Neuronal stem cell (in vitro differentiated cells): ENCODE data around the gene TLX2.
"Not testable (repeated sequence)": the region's sequence is repeated elsewhere in the genome, so short reads cannot be mapped to it uniquely, and the experiment has no call there.

ENCODE experiments used
- DNase-seq: peaks from one replicate; pipeline ENCODE4 v3.0.0-alpha.2; 2013; ENCODE audit warnings: low spot score
- H2AFZ ChIP-seq: one replicate; pipeline ENCODE4 v1.6.1; 2013; ENCODE audit warnings: mild to moderate bottlenecking, low read length, inconsistent platforms
- H2AK5ac ChIP-seq: 2 replicates; pipeline ENCODE4 v1.6.1; 2013; ENCODE audit warnings: low read depth, mild to moderate bottlenecking, inconsistent platforms, low read length, moderate library complexity, mixed read lengths
- H2BK120ac ChIP-seq: 2 replicates; pipeline ENCODE4 v1.6.1; 2013; ENCODE audit warnings: low read depth, mild to moderate bottlenecking, inconsistent platforms, low read length, moderate library complexity, mixed read lengths
- H2BK12ac ChIP-seq: one replicate; pipeline ENCODE4 v1.6.1; 2013; ENCODE audit warnings: low read length, inconsistent platforms
- H2BK15ac ChIP-seq: 2 replicates; pipeline ENCODE4 v1.6.1; 2013; ENCODE audit warnings: mild to moderate bottlenecking, low read length, inconsistent platforms, mixed read lengths
- H2BK5ac ChIP-seq: one replicate; pipeline ENCODE4 v1.6.1; 2013; ENCODE audit warnings: inconsistent platforms, mild to moderate bottlenecking, low read length, moderate library complexity
- H3K14ac ChIP-seq: one replicate; pipeline ENCODE4 v1.6.1; 2013; ENCODE audit warnings: low read length, inconsistent platforms
- H3K18ac ChIP-seq: 2 replicates; pipeline ENCODE4 v1.6.1; 2013; ENCODE audit warnings: low read length, inconsistent platforms
- H3K23ac ChIP-seq: 2 replicates; pipeline ENCODE4 v1.6.1; 2013; ENCODE audit warnings: low read depth, mild to moderate bottlenecking, mixed read lengths, low read length, inconsistent platforms; ENCODE audit not compliant: poor library complexity
- H3K27ac ChIP-seq: replicated peaks from 3 replicates; pipeline ENCODE4 v1.5.1; 2013; ENCODE audit warnings: low read length, inconsistent platforms
- H3K27me3 ChIP-seq, 3 experiments: 2 replicates each; pipeline ENCODE4 v1.6.1; 2013; ENCODE audit warnings: low read length in 3 of 3, mild to moderate bottlenecking in 2 of 3, inconsistent platforms in 1 of 3, low read depth in 1 of 3, mixed read lengths in 1 of 3, moderate library complexity in 1 of 3; ENCODE audit not compliant: control insufficient read depth in 3 of 3, insufficient read depth in 3 of 3
- H3K36me3 ChIP-seq, 2 donors: replicated peaks in 1 of 2; 2 replicates each; pipeline ENCODE4 v1.6.1; 2013; ENCODE audit warnings: low read length in 2 of 2; ENCODE audit not compliant: control insufficient read depth in 2 of 2, insufficient read depth in 2 of 2
- H3K4ac ChIP-seq: 2 replicates; pipeline ENCODE4 v1.6.1; 2013; ENCODE audit warnings: inconsistent platforms, mild to moderate bottlenecking, low read length, moderate library complexity
- H3K4me1 ChIP-seq, 2 donors: 1 replicate in 1 of 2; 2 replicates in 1 of 2; pipeline ENCODE4 v1.6.1; 2013; ENCODE audit warnings: low read length in 2 of 2, low read depth in 1 of 2; ENCODE audit not compliant: control insufficient read depth in 2 of 2, insufficient read depth in 1 of 2
- H3K4me2 ChIP-seq: one replicate; pipeline ENCODE4 v1.6.1; 2013; ENCODE audit warnings: mild to moderate bottlenecking, low read length, inconsistent platforms; ENCODE audit not compliant: insufficient read depth, poor library complexity, severe bottlenecking
- H3K4me3 ChIP-seq, 2 donors: 2 replicates each; pipeline ENCODE4 v1.5.1; 2013; ENCODE audit warnings: low read length in 2 of 2, mild to moderate bottlenecking in 2 of 2, inconsistent platforms in 1 of 2, moderate library complexity in 1 of 2
- H3K79me1 ChIP-seq: one replicate; pipeline ENCODE4 v1.6.1; 2013; ENCODE audit warnings: low read depth, mild to moderate bottlenecking, inconsistent platforms, low read length, moderate library complexity
- H3K9ac ChIP-seq: one replicate; pipeline ENCODE4 v1.6.1; 2013; ENCODE audit warnings: mild to moderate bottlenecking, low read depth, low read length, inconsistent platforms; ENCODE audit not compliant: poor library complexity
- H3K9me3 ChIP-seq, 2 donors: replicated peaks in 1 of 2; 2 replicates each; pipeline versions ENCODE3 to v1.6.1; 2013; ENCODE audit warnings: low read length in 2 of 2, mild to moderate bottlenecking in 2 of 2, inconsistent platforms in 1 of 2, low read depth in 1 of 2, mixed read lengths in 1 of 2, moderate library complexity in 1 of 2; ENCODE audit not compliant: control insufficient read depth in 2 of 2, insufficient read depth in 1 of 2
- H4K8ac ChIP-seq: one replicate; pipeline ENCODE4 v1.6.1; 2013; ENCODE audit warnings: low read depth, mild to moderate bottlenecking, inconsistent platforms, low read length, moderate library complexity
- H4K91ac ChIP-seq: one replicate; pipeline ENCODE4 v1.6.1; 2013; ENCODE audit warnings: low read length, low read depth, mild to moderate bottlenecking, inconsistent platforms; ENCODE audit not compliant: poor library complexity
- WGBS, 2 donors: extraction: QIAGEN DNeasy Blood & Tissue Kit; methylation state at CpG; one replicate each; pipeline ENCODE4 v1.1.7; 2013; ENCODE audit warnings: missing lambda C conversion rate in 2 of 2, mixed read lengths in 1 of 2; ENCODE audit not compliant: insufficient read length in 2 of 2, insufficient replicate concordance in 1 of 2; ENCODE audit errors: extremely low coverage in 2 of 2; 5-methylcytosine and 5-hydroxymethylcytosine counted together

The TLX2 gene

DNA sequence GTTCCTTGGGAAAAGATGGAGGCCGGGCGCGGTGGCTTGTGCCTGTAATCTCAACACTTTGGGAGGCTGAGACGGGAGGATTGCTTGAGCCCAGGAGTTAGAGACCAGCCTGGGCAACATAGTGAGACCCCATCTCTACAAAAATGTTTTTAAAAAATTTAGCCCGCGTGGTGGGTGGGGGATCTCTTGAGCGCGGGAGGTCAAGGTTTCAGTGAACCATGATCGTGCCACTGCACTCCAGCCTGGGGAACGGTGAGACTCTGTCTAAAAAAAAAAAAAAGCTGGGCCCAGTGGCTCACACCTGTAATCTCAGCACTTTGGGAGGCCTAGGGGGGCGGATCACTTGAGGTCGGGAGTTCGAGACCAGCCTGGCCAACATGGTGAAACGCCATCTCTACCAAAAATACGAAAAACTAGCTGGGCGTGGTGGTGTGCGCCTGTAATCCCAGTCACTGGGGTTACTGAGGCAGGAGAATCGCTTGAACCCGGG, 30.5 kb upstream of the TLX2 start:
- H3K27ac ChIP-seq: peak overlapping the region; percentile 50
- peak overlapping the region; percentile 81 to 85 for H3K4me3 ChIP-seq
- H2BK5ac ChIP-seq: peak overlapping the region; percentile 88
- peak overlapping the region; percentile 93 for H2AFZ ChIP-seq
- not testable (repeated sequence) for H3K23ac ChIP-seq, H4K91ac ChIP-seq, H3K18ac ChIP-seq, H2AK5ac ChIP-seq, H3K4ac ChIP-seq, H4K8ac ChIP-seq, H3K14ac ChIP-seq, H3K27me3 ChIP-seq, H3K9me3 ChIP-seq, H2BK15ac ChIP-seq, H2BK120ac ChIP-seq, H2BK12ac ChIP-seq, DNase-seq
- peak overlapping the region; percentile 72 for H3K4me2 ChIP-seq
- H3K9ac ChIP-seq: peak overlapping the region; percentile 72
- H3K79me1 ChIP-seq: peaks cover 12% of the 10 kb centered on the region
- H3K36me3 ChIP-seq: peaks cover 7 to 35% of the 10 kb centered on the region in 2 donors
- H3K4me1 ChIP-seq: peaks cover 9 to 14% of the 10 kb centered on the region in 2 donors
- no CpG with 5 or more reads among the region's 19 CpGs for WGBS, 2 donors

- no peak overlapping the region for H4K91ac ChIP-seq
- H3K27ac ChIP-seq: no peak overlapping the region
- peaks cover 12% of the 10 kb centered on the region for H3K79me1 ChIP-seq
- H3K23ac ChIP-seq: no peak overlapping the region
- no peak overlapping the region for H2BK120ac ChIP-seq
- no peak for DNase-seq
- no peak overlapping the region for H2BK12ac ChIP-seq
- no peak overlapping the region for H3K9ac ChIP-seq
- no peak overlapping the region for H2BK5ac ChIP-seq
- no peak overlapping the region for H3K4ac ChIP-seq
- H2AK5ac ChIP-seq: no peak overlapping the region
- no peaks in the 10 kb centered on the region for H3K27me3 ChIP-seq
- peaks cover 11 to 26% of the 10 kb centered on the region in 2 donors for H3K36me3 ChIP-seq
- no peak overlapping the region for H2BK15ac ChIP-seq
- no peak overlapping the region for H3K14ac ChIP-seq
- no CpG with 5 or more reads among the region's 2 CpGs for WGBS, 2 donors
- peaks cover 7 to 10% of the 10 kb centered on the region in 2 donors for H3K4me1 ChIP-seq
- no peak overlapping the region for H3K18ac ChIP-seq
- H3K9me3 ChIP-seq: no peaks in the 10 kb centered on the region
- H3K4me3 ChIP-seq: no peak overlapping the region
- H3K4me2 ChIP-seq: no peak overlapping the region
- H2AFZ ChIP-seq: no peak overlapping the region
- no peak overlapping the region for H4K8ac ChIP-seq
Measured at GRCh38 chr2:74486141-74486540, 28.1 kb upstream of the TLX2 start.

DNA sequence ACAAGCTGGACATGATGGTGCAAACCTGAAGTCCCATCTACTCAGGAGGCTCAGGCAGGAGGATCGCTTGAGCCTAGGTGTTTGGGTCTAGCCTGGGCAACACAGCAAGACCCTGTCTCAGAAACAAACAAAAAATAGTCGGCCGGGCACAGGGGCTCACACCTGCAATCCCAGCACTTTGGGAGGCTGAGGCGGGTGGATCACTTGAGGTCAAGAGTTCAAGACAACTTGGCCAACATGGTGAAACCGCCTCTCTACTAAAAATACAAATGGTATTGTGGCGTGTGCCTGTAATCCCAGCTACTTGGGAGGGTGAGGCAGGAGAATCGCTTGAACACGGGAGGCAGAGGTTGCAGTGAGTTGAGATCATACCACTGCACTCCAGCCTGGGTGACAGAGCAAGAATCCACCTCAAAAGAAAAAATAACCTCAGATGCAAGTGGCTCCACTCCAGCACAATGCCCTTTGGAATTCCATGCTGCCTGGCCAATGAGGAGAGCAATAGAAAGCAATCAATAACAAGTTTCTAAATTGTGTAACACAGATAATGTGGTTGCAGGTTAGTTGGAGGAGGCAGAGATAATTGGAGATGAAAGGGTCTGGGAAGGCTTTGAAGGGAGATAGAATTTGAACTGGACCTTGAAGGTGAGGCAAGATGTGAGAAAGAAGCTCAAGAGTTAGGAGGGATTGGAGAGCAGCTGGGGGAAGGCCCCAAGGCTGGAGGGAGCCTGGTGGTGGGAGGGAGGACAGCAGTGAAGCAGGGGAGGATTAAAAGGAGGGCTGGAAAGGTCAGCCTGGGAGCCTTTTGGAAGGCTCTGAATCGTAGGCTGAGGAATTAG, 25.4 kb upstream of the TLX2 start:
- no peak overlapping the region for H3K4me3 ChIP-seq
- no peak overlapping the region for H2AFZ ChIP-seq
- no peak overlapping the region for H4K91ac ChIP-seq
- H3K36me3 ChIP-seq: peaks cover 30 to 50% of the 10 kb centered on the region in 2 donors
- no peak overlapping the region for H2BK120ac ChIP-seq
- no peak overlapping the region for H3K4ac ChIP-seq
- no peak overlapping the region for H4K8ac ChIP-seq
- DNase-seq: no peak
- no peaks in the 10 kb centered on the region for H3K79me1 ChIP-seq
- H3K18ac ChIP-seq: no peak overlapping the region
- H3K9me3 ChIP-seq: no peaks in the 10 kb centered on the region
- no peak overlapping the region for H2AK5ac ChIP-seq
- H2BK15ac ChIP-seq: no peak overlapping the region
- no peak overlapping the region for H2BK5ac ChIP-seq
- no peak overlapping the region for H3K23ac ChIP-seq
- no CpG with 5 or more reads among the region's 9 CpGs for WGBS, 2 donors
- no peak overlapping the region for H2BK12ac ChIP-seq
- H3K14ac ChIP-seq: no peak overlapping the region
- no peaks in the 10 kb centered on the region for H3K4me1 ChIP-seq
- no peak overlapping the region for H3K27ac ChIP-seq
- H3K27me3 ChIP-seq: no peaks in the 10 kb centered on the region
- H3K9ac ChIP-seq: no peak overlapping the region
- no peak overlapping the region for H3K4me2 ChIP-seq

DNA sequence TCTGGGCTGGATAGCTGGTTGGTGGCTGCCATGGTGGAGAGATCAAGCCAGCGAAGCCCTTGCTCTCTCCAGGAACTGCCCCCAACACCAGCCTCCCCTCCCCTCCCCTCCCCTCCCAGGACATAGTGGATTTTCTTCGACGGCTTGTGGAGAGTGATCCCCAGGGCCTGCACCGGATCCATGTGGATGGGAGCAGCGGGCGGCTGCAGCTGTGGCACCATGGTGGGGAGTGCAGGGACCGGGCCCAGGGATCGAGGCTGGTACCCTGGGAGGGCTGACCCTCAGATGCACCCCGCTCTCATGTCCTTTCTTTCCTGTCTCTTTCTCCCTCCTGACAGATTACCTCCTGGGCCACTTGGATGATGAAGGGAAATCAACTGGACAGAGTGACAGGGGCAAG, 24.3 kb upstream of the TLX2 start:
- Histone ChIP-seq H2BK5ac (no peak overlapping the region), H3K18ac (no peak overlapping the region), H4K8ac (no peak overlapping the region), H3K36me3 (peaks cover 32 to 57% of the 10 kb centered on the region in 2 donors), H2BK15ac (no peak overlapping the region), H2BK12ac (no peak overlapping the region), H3K4me2 (no peak overlapping the region), H3K27ac (no peak overlapping the region), H3K79me1 (no peaks in the 10 kb centered on the region), H2AK5ac (no peak overlapping the region), H4K91ac (no peak overlapping the region), H3K23ac (no peak overlapping the region), H3K14ac (no peak overlapping the region), H3K27me3 (no peaks in the 10 kb centered on the region), H3K4me1 (no peaks in the 10 kb centered on the region), H3K9me3 (no peaks in the 10 kb centered on the region), H2BK120ac (no peak overlapping the region), H3K9ac (no peak overlapping the region), H2AFZ (no peak overlapping the region), H3K4ac (no peak overlapping the region), H3K4me3 (no peak overlapping the region)
- no peak for DNase-seq
- no CpG with 5 or more reads among the region's 9 CpGs for WGBS, 2 donors
